HEK293T (cell line): Measurements from ENCODE around the gene IL7R.

Experiments
- CTCF ChIA-PET: fragments of 350-600 bp; formaldehyde crosslinking; extraction: SDS; loops from one replicate; lab custom pipeline; 2021; ENCODE audit warnings: antibody characterized with exemption, inconsistent platforms; lab: Yijun Ruan, JAX
- POLR2A ChIA-PET: fragments of 350-600 bp; formaldehyde crosslinking; extraction: SDS; loops from one replicate; lab custom pipeline; 2020; ENCODE audit warnings: antibody characterized with exemption, inconsistent platforms; lab: Yijun Ruan, JAX
- DNase-seq: peaks from one replicate; pipeline ENCODE4 v3.0.0; 2012; ENCODE audit warnings: mixed read lengths; ENCODE audit errors: extremely low spot score
- ARNT ChIP-seq: fragments of 450-650 bp; IDR thresholded peaks from 2 replicates; pipeline ENCODE4 v1.6.1; 2017; ENCODE audit warnings: mild to moderate bottlenecking
- BHLHE40 ChIP-seq: fragments of 450-650 bp; IDR thresholded peaks from 2 replicates; pipeline ENCODE4 v1.6.1; 2016; ENCODE audit warnings: mild to moderate bottlenecking, moderate library complexity, borderline replicate concordance
- CTBP1 ChIP-seq: fragments of 450-650 bp; IDR thresholded peaks from 2 replicates; pipeline ENCODE4 v1.6.1; 2016; ENCODE audit warnings: borderline replicate concordance
- ELF4 ChIP-seq: fragments of 450-650 bp; IDR thresholded peaks from 2 replicates; pipeline ENCODE4 v1.6.1; 2017; ENCODE audit warnings: antibody characterized with exemption
- FOXA1 ChIP-seq: fragments of 450-650 bp; IDR thresholded peaks from 2 replicates; pipeline ENCODE4 v1.6.1; 2016; ENCODE audit warnings: mild to moderate bottlenecking
- FOXK2 ChIP-seq: fragments of 450-650 bp; IDR thresholded peaks from 2 replicates; pipeline ENCODE4 v1.6.1; 2016; ENCODE audit warnings: mild to moderate bottlenecking
- FOXM1 ChIP-seq: fragments of 450-650 bp; IDR thresholded peaks from 2 replicates; pipeline ENCODE4 v1.6.1; 2017; ENCODE audit warnings: mild to moderate bottlenecking, borderline replicate concordance
- HDGF ChIP-seq: fragments of 450-650 bp; IDR thresholded peaks from 2 replicates; pipeline ENCODE4 v1.6.1; 2017; ENCODE audit warnings: antibody characterized with exemption, borderline replicate concordance
- L3MBTL2 ChIP-seq: fragments of 450-650 bp; conservative IDR thresholded peaks from 2 replicates; pipeline ENCODE4 v1.6.1; 2016; ENCODE audit warnings: mild to moderate bottlenecking
- LEF1 ChIP-seq: fragments of 450-650 bp; IDR thresholded peaks from 2 replicates; pipeline ENCODE4 v1.6.1; 2017; ENCODE audit warnings: mild to moderate bottlenecking, borderline replicate concordance
- NFRKB ChIP-seq: fragments of 450-650 bp; IDR thresholded peaks from 2 replicates; pipeline ENCODE4 v1.6.1; 2016; ENCODE audit warnings: mild to moderate bottlenecking, moderate library complexity
- PKNOX1 ChIP-seq: fragments of 450-650 bp; IDR thresholded peaks from 2 replicates; pipeline ENCODE4 v1.6.1; 2016
- SP1 ChIP-seq: fragments of 450-650 bp; IDR thresholded peaks from 2 replicates; pipeline ENCODE4 v1.6.1; 2017
- SUZ12 ChIP-seq: fragments of 450-650 bp; IDR thresholded peaks from 2 replicates; pipeline ENCODE4 v1.6.1; 2016; ENCODE audit warnings: mild to moderate bottlenecking
- TARDBP ChIP-seq: fragments of 450-650 bp; IDR thresholded peaks from 2 replicates; pipeline ENCODE4 v1.6.1; 2016
- ZNF384 ChIP-seq: fragments of 450-650 bp; IDR thresholded peaks from 2 replicates; pipeline ENCODE4 v1.6.1; 2016

Gene IL7R

GRCh38 chr5:35847961-35848360, 8.7 kb upstream of the IL7R start:
- no peak for DNase-seq
- ChIA-PET CTCF (no interaction called here), POLR2A (no interaction called here)
- TF ChIP-seq NFRKB (no peak), HDGF (no peak), L3MBTL2 (no peak), FOXA1 (no peak), ELF4 (no peak), FOXM1 (no peak), ZNF384 (no peak), TARDBP (no peak), SUZ12 (no peak), PKNOX1 (no peak), SP1 (no peak)

DNA sequence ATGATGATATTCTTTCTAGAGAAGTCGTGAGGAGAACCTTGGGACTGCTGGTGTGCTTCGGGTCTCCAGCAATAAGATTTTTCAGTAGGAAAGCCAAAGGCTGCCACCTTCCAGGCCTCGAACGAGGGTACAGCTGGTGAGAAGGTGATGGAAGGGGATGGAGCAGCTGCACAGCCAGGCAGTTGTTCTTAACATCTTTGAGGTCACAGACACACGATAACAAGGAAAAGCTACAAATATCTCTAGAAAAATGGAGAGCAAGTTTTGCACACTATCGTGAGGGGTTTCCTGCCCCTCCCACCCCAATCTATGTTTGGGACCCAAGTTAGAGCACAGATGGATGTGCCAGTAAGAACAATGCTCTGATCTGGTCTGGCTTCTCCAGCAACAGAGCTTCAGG, 6.8 kb upstream of the IL7R start:
- TF ChIP-seq SP1: no peak
- TF ChIP-seq L3MBTL2: no peak
- no peak for TF ChIP-seq ZNF384
- no peak for TF ChIP-seq CTBP1
- no peak for TF ChIP-seq TARDBP
- TF ChIP-seq FOXA1: no peak
- no peak for TF ChIP-seq PKNOX1
- ChIA-PET POLR2A (no interaction called here), CTCF (interaction anchor here (0.7 kb wide), 1 partner anchor 189 kb away, joined by 3 read pairs; no protein-coding TSS in a partner anchor)
- no peak for DNase-seq

DNA sequence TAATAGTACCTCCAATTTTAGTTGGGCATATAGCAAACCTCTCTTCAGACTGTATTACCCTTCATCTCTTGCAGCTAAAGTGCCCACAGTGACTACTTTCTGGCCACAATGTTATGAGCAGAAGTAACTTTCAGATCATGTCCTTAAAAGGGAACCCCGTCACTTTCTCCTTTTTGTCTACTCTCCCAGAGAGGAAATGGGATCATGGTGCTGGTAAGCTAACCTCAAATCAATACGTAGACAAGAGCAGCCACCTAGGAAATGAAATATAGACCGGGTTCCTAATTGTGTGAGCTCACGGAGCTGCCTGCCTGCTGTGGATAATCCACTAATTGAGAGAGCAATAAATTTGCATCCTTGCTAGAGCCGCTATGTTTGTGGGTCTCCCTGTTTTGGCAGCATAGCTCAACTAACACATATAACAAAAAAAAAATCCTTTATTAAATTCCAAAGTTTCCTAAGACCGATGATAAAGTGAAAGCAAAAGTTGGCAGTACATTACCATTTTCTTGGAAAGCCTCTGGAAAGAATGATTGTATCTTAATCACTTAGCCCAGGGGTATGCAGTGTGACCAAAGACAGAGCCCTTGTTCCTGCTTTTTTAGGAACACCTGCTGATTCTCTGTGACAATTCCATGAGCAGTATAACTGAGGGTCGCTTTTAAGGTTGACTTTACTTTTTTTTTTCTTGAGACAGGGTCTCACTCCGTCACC, 5.6 kb upstream of the IL7R start:
- no peak for DNase-seq
- CTCF ChIA-PET: no interaction called here
- TF ChIP-seq NFRKB (no peak), FOXK2 (no peak)
- POLR2A ChIA-PET: no interaction called here

- POLR2A ChIA-PET: no interaction called here
- CTCF ChIA-PET: no interaction called here
- no peak for DNase-seq
- TF ChIP-seq NFRKB (no peak), FOXM1 (no peak), FOXA1 (no peak), ELF4 (no peak)
Measured at GRCh38 chr5:35852084-35852734, 4.5 kb upstream of the IL7R start.

DNA sequence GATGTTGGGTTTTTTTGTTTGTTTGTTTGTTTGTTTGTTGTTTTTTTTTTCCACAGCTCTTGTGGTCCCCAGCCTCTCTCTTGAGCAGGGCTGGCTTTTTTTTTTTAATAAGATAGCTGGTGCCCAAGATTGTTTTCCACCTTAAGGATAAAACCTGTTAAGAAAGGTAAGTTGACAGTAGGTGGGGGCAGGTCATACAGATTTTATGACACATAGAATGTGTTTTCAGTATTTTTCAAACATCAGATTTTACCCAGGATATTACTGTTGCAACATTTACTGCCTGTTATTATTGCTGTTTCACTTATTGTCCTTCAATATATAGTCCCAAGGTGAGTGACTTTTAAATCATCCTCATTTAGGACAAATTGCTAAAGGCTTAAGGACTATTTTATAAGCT, 3.9 kb upstream of the IL7R start:
- DNase-seq: no peak
- POLR2A ChIA-PET: no interaction called here
- CTCF ChIA-PET: no interaction called here

GRCh38 chr5:35853631-35854030, 3.1 kb upstream of the IL7R start:
- DNase-seq: no peak
- ChIA-PET POLR2A (no interaction called here), CTCF (no interaction called here)
- no peak for TF ChIP-seq ARNT
- TF ChIP-seq FOXK2: no peak
- no peak for TF ChIP-seq ZNF384
- no peak for TF ChIP-seq ELF4
- TF ChIP-seq FOXM1: no peak
- TF ChIP-seq BHLHE40: no peak
- TF ChIP-seq TARDBP: no peak
- no peak for TF ChIP-seq CTBP1
- no peak for TF ChIP-seq HDGF
- no peak for TF ChIP-seq PKNOX1
- TF ChIP-seq FOXA1: no peak
- no peak for TF ChIP-seq L3MBTL2

More for the DNA sequence above, 3.9 kb upstream of the IL7R start:
- TF ChIP-seq LEF1: no peak
- no peak for TF ChIP-seq ELF4
- TF ChIP-seq ZNF384: no peak
- no peak for TF ChIP-seq SUZ12
- TF ChIP-seq ARNT: no peak
- no peak for TF ChIP-seq L3MBTL2
- no peak for TF ChIP-seq HDGF
- no peak for TF ChIP-seq SP1
- no peak for TF ChIP-seq FOXK2
- TF ChIP-seq TARDBP: no peak
- no peak for TF ChIP-seq PKNOX1
- no peak for TF ChIP-seq BHLHE40
- TF ChIP-seq FOXA1: no peak
- no peak for TF ChIP-seq CTBP1
